H9 (cell line): ENCODE measurements around the gene OR6V1. TPM values are rescaled to one million over a fixed set of nuclear protein-coding genes. Genes with fewer than 3 reads are reported as not detected.
A peak's percentile ranks its signal among the peaks of the same experiment; 100 is the strongest.

Experiments used
- DNase-seq: peaks from one replicate; pipeline ENCODE4 v3.0.0-alpha.2; 2017
- H2AFZ ChIP-seq: one replicate; pipeline ENCODE4 v1.6.1; 2013; ENCODE audit warnings: mild to moderate bottlenecking, low read length, control low read depth, moderate library complexity
- H2AK5ac ChIP-seq: 2 replicates; pipeline ENCODE4 v1.6.1; 2013; ENCODE audit warnings: low read length, control low read depth, mixed read lengths; ENCODE audit not compliant: insufficient read length
- H2BK120ac ChIP-seq: one replicate; pipeline ENCODE4 v1.6.1; 2013; ENCODE audit warnings: low read depth, mild to moderate bottlenecking, low read length, control low read depth, inconsistent platforms; ENCODE audit not compliant: poor library complexity, severe bottlenecking
- H2BK12ac ChIP-seq: 2 replicates; pipeline ENCODE4 v1.6.1; 2013; ENCODE audit warnings: low read length, control low read depth, mixed read lengths, low read depth; ENCODE audit not compliant: insufficient read length
- H2BK15ac ChIP-seq: 2 replicates; pipeline ENCODE4 v1.6.1; 2013; ENCODE audit warnings: low read depth, low read length, control low read depth
- H2BK20ac ChIP-seq: one replicate; pipeline ENCODE4 v1.6.1; 2013; ENCODE audit warnings: low read depth, mild to moderate bottlenecking, low read length, control low read depth, inconsistent platforms; ENCODE audit not compliant: poor library complexity, severe bottlenecking
- H2BK5ac ChIP-seq: 2 replicates; pipeline ENCODE4 v1.6.1; 2013; ENCODE audit warnings: low read length, control low read depth, mixed read lengths; ENCODE audit not compliant: insufficient read length
- H3K14ac ChIP-seq: 2 replicates; pipeline ENCODE4 v1.6.1; 2013; ENCODE audit warnings: low read length, control low read depth; ENCODE audit not compliant: insufficient read depth
- H3K18ac ChIP-seq: 2 replicates; pipeline ENCODE4 v1.6.1; 2013; ENCODE audit warnings: low read depth, mild to moderate bottlenecking, mixed read lengths, low read length, control low read depth; ENCODE audit not compliant: insufficient read length
- H3K23ac ChIP-seq: 2 replicates; pipeline ENCODE4 v1.6.1; 2013; ENCODE audit warnings: low read length, control low read depth, mixed read lengths, low read depth; ENCODE audit not compliant: insufficient read length
- H3K23me2 ChIP-seq: 2 replicates; pipeline ENCODE4 v1.6.1; 2013; ENCODE audit warnings: low read depth, mild to moderate bottlenecking, mixed read lengths, low read length, control low read depth; ENCODE audit not compliant: insufficient read length, poor library complexity, severe bottlenecking
- H3K27ac ChIP-seq: 2 replicates; pipeline ENCODE4 v1.5.1; 2013; ENCODE audit warnings: low read length, control low read depth, mixed read lengths, low read depth; ENCODE audit not compliant: insufficient read length
- H3K27me3 ChIP-seq: 2 replicates; pipeline ENCODE4 v1.6.1; 2013; ENCODE audit warnings: low read length, control low read depth, inconsistent platforms; ENCODE audit not compliant: insufficient read depth
- H3K4ac ChIP-seq: 2 replicates; pipeline ENCODE4 v1.6.1; 2013; ENCODE audit warnings: low read depth, mild to moderate bottlenecking, control low read depth, inconsistent platforms, low read length, moderate library complexity
- H3K4me1 ChIP-seq: 2 replicates; pipeline ENCODE4 v1.6.1; 2013; ENCODE audit warnings: low read length, control low read depth, inconsistent platforms; ENCODE audit not compliant: insufficient read depth
- H3K4me2 ChIP-seq: 2 replicates; pipeline ENCODE4 v1.6.1; 2013; ENCODE audit warnings: low read length, control low read depth, mixed read lengths; ENCODE audit not compliant: insufficient read length, insufficient read depth
- H3K56ac ChIP-seq: 2 replicates; pipeline ENCODE4 v1.6.1; 2013; ENCODE audit warnings: low read depth, mild to moderate bottlenecking, mixed read lengths, low read length, control low read depth; ENCODE audit not compliant: insufficient read length
- H3K79me1 ChIP-seq: 2 replicates; pipeline ENCODE4 v1.6.1; 2013; ENCODE audit warnings: low read depth, mild to moderate bottlenecking, moderate library complexity, low read length, control low read depth, inconsistent platforms; ENCODE audit not compliant: insufficient read depth, poor library complexity, severe bottlenecking
- H3K79me2 ChIP-seq: 2 replicates; pipeline ENCODE4 v1.6.1; 2013; ENCODE audit warnings: low read length, control low read depth, inconsistent platforms; ENCODE audit not compliant: insufficient read depth
- H3K9ac ChIP-seq: 2 replicates; pipeline ENCODE4 v1.6.1; 2013; ENCODE audit warnings: low read length, control low read depth, mixed read lengths; ENCODE audit not compliant: insufficient read length; ENCODE audit errors: extremely low read depth
- H3K9me3 ChIP-seq: one replicate; pipeline ENCODE4 v1.6.1; 2013; ENCODE audit warnings: low read depth, low read length, inconsistent platforms; ENCODE audit not compliant: control insufficient read depth
- H3T11ph ChIP-seq: one replicate; pipeline ENCODE4 v1.6.1; 2013; ENCODE audit warnings: mild to moderate bottlenecking, low read length, control low read depth, inconsistent platforms
- H4K20me1 ChIP-seq: one replicate; pipeline ENCODE4 v1.6.1; 2013; ENCODE audit not compliant: control insufficient read depth, insufficient read length, insufficient read depth
- H4K5ac ChIP-seq: 2 replicates; pipeline ENCODE4 v1.6.1; 2013; ENCODE audit warnings: low read depth, mild to moderate bottlenecking, mixed read lengths, low read length, control low read depth; ENCODE audit not compliant: insufficient read length
- H4K8ac ChIP-seq: replicated peaks from 2 replicates; pipeline ENCODE4 v1.6.1; 2013; ENCODE audit warnings: low read length, control low read depth, mixed read lengths, low read depth; ENCODE audit not compliant: insufficient read length
- H4K91ac ChIP-seq: 2 replicates; pipeline ENCODE4 v1.6.1; 2013; ENCODE audit warnings: low read depth, mild to moderate bottlenecking, moderate library complexity, mixed read lengths, low read length, control low read depth; ENCODE audit not compliant: insufficient read length
- H3K27ac Mint-ChIP-seq, 3 experiments: 2 replicates in 2 of 3; 3 replicates in 1 of 3; pipeline ENCODE4 v1.8.0; 2020 to 2021; ENCODE audit warnings: mixed read lengths in 3 of 3, mild to moderate bottlenecking in 1 of 3, moderate library complexity in 1 of 3
- H3K27me3 Mint-ChIP-seq: 2 replicates; pipeline ENCODE4 v1.8.0; 2021; ENCODE audit warnings: low read depth, mild to moderate bottlenecking, moderate library complexity, mixed read lengths
- H3K36me3 Mint-ChIP-seq, 3 experiments: 2 replicates in 2 of 3; 3 replicates in 1 of 3; pipeline ENCODE4 v1.8.0; 2020 to 2021; ENCODE audit warnings: low read depth in 3 of 3, mixed read lengths in 3 of 3; ENCODE audit not compliant: insufficient read depth in 1 of 3
- H3K4me1 Mint-ChIP-seq, 2 experiments: 2 replicates each; pipeline ENCODE4 v1.8.0; 2020; ENCODE audit warnings: mixed read lengths in 2 of 2
- H3K4me3 Mint-ChIP-seq, 2 experiments: 2 replicates in 1 of 2; 3 replicates in 1 of 2; pipeline ENCODE4 v1.8.0; 2020 to 2021; ENCODE audit warnings: mild to moderate bottlenecking in 2 of 2, mixed read lengths in 2 of 2, moderate library complexity in 1 of 2
- H3K9me3 Mint-ChIP-seq, 2 experiments: 2 replicates in 1 of 2; 3 replicates in 1 of 2; pipeline ENCODE4 v1.8.0; 2020; ENCODE audit warnings: mild to moderate bottlenecking in 2 of 2, mixed read lengths in 2 of 2, moderate library complexity in 1 of 2
- WGBS: extraction: QIAGEN DNeasy Blood & Tissue Kit; methylation state at CpG from one replicate; pipeline ENCODE4 v1.1.7; 2013; ENCODE audit warnings: missing lambda C conversion rate, low lambda C conversion rate, mixed read lengths; ENCODE audit not compliant: insufficient read length; ENCODE audit errors: extremely low coverage; 5-methylcytosine and 5-hydroxymethylcytosine counted together
- total RNA-seq: library from RNA; stranded (reverse); gene quantifications from 2 replicates; pipeline ENCODE4 v1.2.1, GENCODE V29; 2021
- TF ChIP-seq, protein P1 (sequence below): fragments of 200-600 bp; sonication (generic); conservative IDR thresholded peaks from 3 replicates; pipeline ENCODE4 v1.8.0; 2021; ENCODE audit warnings: antibody characterized with exemption, mild to moderate bottlenecking

The OR6V1 gene
- total RNA-seq, 1 experiment from 2014 or later: not detected

DNA sequence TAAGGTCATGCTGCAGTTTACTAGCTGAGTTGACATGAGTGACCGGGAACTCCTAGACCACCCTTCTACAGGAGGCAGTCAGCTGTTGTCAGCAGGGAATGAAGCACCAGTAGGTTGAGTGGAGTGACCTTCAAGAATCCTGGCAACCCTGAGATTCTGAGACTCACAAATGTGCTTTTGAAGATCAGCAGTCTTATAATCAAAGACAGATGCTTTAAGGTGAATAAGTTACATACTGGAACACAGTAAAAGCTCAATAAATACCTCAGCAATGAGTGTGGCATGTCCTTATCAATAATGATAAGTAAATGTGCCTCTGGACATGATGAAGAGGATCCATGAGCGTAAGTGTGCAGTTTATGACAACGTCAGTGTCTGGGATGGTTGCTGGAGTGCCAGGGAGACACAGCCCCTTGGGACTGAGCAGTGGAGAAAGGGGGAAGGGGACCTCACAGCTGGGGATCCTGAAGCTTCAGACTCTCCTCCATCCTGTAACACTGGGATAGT is 11.9 kb upstream of the OR6V1 start:
- Histone ChIP-seq H3K4ac (no peak overlapping the region), H3K4me1 (no peaks in the 10 kb centered on the region), H3K27me3 (no peaks in the 10 kb centered on the region; the same call in 1 of the 2 replicates), H2BK12ac (no peak overlapping the region), H4K8ac (no peak overlapping the region), H2BK120ac (no peak overlapping the region), H3K9ac (no peak overlapping the region), H3K56ac (peak overlapping the region; percentile 68), H2AFZ (no peak overlapping the region), H3K79me1 (no peaks in the 10 kb centered on the region), H3K23ac (no peak overlapping the region), H3K9me3 (no peaks in the 10 kb centered on the region), H2AK5ac (no peak overlapping the region), H3K23me2 (no peaks in the 10 kb centered on the region), H3K14ac (no peak overlapping the region), H2BK15ac (no peak overlapping the region), H3K18ac (no peak overlapping the region), H3K4me2 (no peak overlapping the region), H2BK5ac (no peak overlapping the region), H3K79me2 (no peaks in the 10 kb centered on the region), H3T11ph (no peak overlapping the region), H4K91ac (no peak overlapping the region), H2BK20ac (no peak overlapping the region), H4K5ac (no peak overlapping the region), H4K20me1 (no peaks in the 10 kb centered on the region), H3K27ac (no peak overlapping the region)
- Mint-ChIP-seq H3K27me3 (peaks cover 2% of the 10 kb centered on the region; the same call in 1 of the 2 replicates), H3K4me1 (peaks cover 6 to 10% of the 10 kb centered on the region in 2 experiments), H3K9me3 (peaks cover 6% of the 10 kb centered on the region in 2 experiments; a peak in 3 of 5 replicates), H3K27ac (no peak overlapping the region; a peak in 1 of 7 replicates), H3K4me3 (no peak overlapping the region), H3K36me3 (no peaks in the 10 kb centered on the region)
- no CpG with 5 or more reads among the region's 3 CpGs for WGBS
- TF ChIP-seq, protein P1, sequence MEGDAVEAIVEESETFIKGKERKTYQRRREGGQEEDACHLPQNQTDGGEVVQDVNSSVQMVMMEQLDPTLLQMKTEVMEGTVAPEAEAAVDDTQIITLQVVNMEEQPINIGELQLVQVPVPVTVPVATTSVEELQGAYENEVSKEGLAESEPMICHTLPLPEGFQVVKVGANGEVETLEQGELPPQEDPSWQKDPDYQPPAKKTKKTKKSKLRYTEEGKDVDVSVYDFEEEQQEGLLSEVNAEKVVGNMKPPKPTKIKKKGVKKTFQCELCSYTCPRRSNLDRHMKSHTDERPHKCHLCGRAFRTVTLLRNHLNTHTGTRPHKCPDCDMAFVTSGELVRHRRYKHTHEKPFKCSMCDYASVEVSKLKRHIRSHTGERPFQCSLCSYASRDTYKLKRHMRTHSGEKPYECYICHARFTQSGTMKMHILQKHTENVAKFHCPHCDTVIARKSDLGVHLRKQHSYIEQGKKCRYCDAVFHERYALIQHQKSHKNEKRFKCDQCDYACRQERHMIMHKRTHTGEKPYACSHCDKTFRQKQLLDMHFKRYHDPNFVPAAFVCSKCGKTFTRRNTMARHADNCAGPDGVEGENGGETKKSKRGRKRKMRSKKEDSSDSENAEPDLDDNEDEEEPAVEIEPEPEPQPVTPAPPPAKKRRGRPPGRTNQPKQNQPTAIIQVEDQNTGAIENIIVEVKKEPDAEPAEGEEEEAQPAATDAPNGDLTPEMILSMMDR: no peak
- no peak for DNase-seq
